NOMO-1 treated with dmso at 0.1 percent for 144 hours (cell line): ENCODE data around the gene SFXN4.
A peak's percentile ranks its signal among the peaks of the same experiment; 100 is the strongest.
"Not testable (repeated sequence)": the region's sequence is repeated elsewhere in the genome, so short reads cannot be mapped to it uniquely, and the experiment has no call there.

ENCODE experiments used
- DNase-seq: peaks from one replicate; lab custom pipeline; 2025; ENCODE audit not compliant: unreplicated experiment; lab: John Stamatoyannopoulos, UW

The SFXN4 gene

DNA sequence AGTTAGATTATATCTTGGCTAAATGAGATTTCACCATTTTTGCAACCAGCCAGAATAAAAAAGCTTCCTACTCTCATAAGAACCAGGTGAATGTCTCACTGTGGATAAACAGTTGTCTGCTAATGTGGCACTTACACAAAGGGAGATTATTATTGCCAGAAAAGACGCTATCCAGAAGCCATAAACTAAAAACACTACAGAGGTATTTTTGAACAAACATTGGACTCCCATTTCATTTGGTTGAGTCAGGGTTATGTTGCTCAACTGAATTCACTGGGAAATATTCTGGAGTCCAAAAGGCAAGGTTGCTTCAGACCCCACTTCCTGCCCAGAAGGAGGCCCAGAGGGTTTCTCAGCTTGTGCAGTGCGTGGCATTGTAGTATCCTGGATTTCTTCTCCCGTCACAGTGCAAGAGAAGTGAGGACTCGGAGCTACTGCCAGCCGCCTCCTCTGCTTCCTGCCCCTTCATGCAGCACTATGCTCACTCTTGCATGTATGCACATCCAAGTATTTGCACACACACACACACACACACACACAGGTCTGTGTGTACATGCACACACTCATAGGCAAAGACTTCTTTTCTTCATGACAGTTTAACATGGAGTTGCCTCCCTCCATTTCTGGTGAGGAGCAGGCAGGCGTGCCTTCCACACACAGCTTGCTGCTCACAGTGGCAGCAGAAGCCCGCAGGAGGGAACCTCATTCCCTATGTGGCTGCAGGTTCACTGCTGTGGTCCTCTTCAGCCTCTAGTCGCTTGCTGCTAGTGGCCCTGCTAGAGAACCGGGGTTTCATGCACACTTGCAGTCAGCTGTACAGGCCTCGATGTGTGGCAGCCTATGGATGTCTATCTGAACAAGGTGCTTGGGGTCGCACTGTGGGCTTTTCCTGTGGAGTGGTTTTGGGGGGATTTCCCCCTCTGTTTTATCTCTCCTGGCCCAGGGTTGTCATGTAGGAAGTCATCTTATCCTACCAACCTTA lies 51.5 kb downstream of the SFXN4 start:
- peak; percentile 73 for DNase-seq

DNA sequence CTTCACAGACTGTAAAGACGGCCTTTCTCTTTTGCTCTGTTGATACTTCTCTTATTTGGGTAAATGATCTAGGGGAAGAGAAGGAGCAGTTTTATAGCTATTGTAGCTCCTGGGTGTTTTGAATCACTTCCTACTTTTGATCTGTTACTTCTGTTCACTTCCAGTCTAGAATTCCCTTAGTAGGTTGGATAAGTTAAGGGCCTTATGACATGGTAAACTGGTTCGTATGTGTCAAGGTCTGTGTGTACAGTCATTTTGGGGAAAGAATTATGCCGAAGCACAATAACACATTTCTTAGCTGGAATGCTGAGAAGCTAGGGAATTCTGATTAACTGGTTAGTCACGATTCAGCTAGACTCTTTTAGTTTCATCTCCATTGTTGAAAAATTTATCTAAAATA lies 53.5 kb downstream of the SFXN4 start:
- DNase-seq: no peak

DNA sequence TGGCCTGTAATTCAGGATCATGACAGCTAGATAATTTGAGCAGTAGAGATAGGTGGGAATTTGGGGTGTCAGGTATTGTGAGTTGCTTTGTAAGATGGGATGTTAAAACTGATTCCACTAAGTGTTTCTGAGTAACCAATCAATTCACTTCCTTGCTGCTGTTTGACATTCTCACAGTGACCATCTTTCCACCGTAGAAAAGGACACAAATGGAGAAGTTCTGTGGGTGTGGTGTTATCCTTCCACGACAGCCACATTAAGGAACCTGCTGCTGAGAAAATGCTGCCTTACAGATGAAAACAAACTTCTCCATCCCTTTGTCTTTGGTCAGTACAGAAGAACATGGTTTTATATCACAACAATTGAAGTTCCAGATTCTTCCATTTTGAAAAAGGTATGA lies 57.7 kb downstream of the SFXN4 start:
- DNase-seq: not testable (repeated sequence)

DNA sequence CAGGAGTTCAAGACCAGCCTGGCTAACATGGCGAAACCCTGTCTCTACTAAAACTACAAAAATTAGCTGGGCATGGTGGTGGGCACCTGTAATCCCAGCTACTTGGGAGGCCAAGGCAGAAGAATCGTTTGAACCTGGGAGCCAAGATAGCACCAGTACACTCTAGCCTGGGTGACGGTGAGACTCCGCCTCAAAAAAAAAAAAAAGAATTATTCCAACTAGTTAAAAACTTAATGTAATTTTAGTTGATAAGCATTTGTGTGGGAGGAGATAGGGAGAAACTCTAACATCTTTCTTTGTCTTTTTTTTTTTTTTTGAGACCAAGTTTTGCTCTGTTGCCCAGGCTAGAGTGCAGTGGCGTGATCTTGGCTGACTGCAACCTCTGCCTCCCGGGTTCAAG lies 58.4 kb downstream of the SFXN4 start:
- not testable (repeated sequence) for DNase-seq

DNA sequence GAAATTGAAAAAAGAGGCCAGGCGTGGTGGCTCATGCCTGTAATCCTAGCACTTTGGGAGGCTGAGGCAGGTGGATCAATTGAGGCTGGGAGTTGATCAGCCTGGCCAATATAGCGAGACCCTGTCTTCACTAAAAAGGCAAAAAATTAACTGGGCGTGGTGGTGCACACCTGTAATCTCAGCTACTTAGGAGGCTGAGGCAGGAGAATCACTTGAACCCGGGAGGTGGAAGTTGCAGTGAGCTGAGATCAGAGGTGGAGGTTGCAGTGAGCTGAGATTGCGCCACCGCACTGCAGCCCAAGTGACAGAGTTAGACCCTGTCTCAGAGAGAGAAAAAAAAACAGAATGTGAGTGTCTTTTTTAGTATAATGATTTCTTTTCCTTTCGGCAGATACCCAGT lies 59.6 kb downstream of the SFXN4 start:
- not testable (repeated sequence) for DNase-seq

DNA sequence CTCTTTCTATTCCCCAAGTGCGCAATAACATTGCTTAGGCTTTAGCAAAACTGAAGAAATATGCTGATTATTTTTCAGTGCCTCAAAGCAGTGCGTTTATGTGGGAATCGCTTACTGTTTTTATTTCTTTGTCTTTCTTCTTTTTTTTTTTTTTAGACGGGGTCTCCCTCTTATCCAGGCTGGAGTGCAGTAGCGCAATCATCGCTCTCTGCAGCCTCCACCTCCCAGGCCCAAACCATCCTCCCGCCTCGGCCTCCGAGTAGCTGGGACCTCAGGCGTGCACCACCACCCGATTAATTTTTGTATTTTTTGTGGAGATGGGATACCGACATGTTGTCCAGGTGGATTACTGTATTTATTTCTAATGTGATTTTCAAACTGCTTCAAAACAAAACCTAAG lies 60.4 kb downstream of the SFXN4 start:
- no peak for DNase-seq

DNA sequence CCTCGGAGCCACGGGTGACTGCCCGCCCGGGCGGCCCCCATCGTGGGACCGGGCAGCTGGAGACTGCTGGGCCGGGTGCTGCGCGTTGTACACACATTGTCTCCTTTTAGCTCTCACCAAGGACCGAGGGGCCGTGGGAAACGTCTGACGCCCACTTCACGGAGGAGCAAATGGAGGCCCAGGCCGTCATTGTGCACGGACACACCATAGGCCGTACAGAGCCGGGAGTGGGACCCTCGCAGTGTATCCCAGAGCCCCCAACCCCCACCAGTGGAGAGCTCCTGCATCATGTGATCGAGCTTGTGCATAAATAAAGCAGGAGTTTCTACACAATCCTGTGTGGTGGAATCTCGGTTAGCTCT lies 60.9 kb downstream of the SFXN4 start:
- DNase-seq: no peak

DNA sequence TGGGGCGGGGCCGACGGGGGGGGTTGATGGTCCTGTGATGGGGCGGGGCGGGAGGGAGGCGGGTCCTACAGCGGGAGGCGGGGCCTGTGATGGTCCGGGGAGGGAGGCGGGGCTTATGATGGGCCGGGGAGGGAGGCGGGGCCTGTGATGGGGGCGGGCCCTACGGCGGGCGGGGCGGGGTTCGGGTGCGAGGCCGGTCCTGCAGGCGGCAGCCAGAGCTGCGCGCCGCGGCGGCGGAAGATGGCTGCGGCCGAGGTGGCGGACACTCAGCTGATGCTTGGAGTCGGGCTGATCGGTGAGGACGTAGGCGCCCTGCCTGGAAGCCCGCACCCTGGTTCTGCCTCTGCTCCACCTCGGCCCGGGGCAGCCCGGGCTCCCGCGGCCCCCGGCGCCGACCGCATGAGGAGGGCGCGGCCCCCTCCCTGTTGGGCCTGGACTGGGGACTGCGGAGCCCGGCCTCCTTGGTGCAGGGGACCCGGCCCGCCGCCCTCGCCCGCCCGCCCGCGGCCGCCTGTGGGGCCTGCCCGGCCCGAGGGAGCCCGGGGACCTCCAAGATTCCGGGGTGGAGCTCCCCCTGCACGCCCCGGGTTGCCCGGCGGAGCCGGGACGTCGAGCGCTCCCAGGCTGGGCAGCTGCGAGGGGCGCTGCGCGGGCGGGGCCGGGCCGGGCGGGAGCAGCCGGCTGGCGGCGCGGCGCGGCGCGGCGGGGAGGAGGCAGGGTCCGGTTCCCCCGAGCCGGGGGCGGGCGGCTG lies 61.4 kb downstream of the SFXN4 start, which contains the start of gene DENND10:
Gene DENND10 (plus strand): TSS at position 211 of the 751 bp plus-strand sequence. CDS start 30 bp downstream, at position 241.
- no peak for DNase-seq

DNA sequence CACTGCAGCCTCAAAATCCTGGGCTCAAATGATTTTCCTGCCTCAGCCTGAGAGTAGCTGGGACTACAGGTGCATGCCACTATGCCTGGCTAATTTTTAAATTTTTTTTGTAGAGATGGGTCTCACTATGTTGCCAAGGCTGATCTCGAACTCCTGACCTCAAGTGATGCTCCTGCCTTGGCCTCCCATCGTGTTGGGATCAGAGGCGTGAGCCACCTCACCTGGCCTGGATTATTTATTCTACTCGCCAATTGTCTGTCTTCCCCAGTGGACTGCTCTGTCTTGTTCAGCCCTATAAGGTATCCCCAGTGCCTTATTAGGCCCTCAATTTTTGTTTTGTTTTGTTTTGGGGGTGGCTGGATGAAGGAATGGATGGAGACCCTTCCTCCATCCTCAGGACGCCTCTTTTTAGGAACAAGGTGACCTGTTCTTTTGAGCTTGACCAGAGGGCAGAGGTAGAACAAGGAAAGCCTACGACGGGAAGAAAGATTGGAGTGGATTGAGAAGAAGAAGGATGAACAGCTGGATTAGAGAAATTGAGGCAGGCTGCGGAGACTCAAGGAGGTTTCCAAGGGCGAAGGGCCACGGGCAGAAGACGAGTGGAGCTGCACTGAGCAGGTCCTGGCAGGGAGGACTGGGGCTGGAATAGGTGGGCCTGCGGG lies 62.1 kb downstream of the SFXN4 start:
- no peak for DNase-seq

DNA sequence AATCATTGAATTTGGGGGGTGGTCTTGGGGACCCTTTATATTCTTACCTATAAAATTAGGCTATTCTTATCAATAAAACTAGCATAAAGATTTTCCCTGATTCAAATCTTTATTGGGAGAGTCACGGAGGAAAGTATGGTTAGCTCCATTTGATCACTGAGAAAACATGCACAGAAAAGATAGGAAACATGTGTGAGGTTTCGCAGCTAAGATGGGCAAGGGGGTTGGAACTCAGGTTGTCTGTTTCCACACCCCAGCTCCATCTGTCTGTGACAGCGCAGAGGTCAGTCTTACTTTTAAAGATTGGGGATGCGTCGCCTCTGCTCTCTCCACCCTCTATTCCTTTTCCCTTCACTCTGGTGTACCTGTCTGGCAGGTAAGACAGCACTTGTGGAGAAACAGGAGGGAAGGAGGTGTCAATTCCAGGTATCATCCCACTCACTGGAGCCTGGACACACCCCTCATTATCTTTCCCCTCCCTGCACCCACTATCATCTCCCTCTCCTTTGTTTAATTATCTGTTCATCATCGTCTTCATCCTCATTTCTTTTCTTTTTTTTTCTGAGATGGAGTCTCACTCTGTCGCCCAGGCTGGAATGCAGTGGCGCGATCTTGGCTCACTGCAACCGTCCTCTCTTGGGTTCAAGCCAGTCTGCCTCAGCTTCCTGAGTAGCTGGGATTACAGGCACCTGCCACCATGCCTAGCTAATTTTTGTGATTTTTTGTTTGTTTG lies 64.0 kb downstream of the SFXN4 start:
- DNase-seq: no peak

DNA sequence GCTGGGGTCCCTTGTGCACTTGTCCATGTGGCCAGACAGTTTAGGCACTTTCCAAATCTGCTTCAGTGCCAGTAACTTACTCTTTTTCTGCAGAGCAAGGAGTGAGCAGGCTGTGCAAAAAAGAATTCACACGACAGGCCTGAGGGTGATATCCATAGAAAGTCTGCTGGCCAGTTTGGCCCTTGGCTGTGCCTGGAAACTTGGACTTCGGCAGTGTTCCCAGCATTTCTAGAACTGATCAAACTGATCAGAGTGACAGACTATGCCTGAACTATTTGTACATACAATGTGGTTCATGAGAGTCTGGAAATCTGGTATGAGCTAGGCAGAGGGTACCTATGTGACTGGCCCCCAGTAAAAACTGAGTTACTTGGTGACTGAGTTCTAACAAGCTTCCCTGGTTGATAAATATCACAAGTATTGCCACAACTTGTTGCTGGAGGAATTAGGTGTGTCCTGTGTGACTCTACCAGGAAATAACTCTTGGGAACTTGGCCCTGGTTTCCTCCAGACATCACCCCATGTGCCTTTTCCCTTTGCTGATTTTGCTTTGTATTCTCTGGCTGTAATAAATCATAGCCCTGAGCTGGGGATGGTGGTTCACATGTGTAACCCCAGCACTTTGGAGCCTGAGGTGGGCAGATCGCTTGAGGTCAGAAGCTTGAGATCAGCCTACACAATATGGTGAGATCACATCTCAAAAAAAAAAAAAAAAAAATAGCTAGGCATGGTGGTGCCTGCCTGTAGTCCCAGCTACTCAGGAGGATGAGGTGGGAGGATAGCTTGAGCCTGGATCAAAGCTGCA lies 64.9 kb downstream of the SFXN4 start:
- no peak for DNase-seq

DNA sequence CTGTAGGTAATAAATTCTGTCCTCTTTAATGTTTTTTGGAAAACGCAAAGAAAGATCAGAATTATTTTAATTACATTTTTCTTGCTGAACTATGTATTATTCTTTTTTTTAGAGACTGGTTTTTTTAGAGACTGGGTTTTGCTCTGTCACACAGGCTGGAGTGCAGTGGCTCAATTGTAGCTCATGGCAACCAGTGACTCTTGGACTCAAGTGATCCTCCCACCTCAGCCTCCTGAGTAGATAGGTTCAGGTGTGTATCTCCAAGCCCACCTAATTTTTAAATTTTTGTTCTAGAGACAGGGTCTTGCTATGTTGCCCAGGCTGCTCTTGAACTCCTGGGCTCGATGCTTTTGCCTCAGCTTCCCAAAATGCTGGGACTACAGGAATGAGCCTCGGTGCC lies 66.9 kb downstream of the SFXN4 start:
- no peak for DNase-seq

DNA sequence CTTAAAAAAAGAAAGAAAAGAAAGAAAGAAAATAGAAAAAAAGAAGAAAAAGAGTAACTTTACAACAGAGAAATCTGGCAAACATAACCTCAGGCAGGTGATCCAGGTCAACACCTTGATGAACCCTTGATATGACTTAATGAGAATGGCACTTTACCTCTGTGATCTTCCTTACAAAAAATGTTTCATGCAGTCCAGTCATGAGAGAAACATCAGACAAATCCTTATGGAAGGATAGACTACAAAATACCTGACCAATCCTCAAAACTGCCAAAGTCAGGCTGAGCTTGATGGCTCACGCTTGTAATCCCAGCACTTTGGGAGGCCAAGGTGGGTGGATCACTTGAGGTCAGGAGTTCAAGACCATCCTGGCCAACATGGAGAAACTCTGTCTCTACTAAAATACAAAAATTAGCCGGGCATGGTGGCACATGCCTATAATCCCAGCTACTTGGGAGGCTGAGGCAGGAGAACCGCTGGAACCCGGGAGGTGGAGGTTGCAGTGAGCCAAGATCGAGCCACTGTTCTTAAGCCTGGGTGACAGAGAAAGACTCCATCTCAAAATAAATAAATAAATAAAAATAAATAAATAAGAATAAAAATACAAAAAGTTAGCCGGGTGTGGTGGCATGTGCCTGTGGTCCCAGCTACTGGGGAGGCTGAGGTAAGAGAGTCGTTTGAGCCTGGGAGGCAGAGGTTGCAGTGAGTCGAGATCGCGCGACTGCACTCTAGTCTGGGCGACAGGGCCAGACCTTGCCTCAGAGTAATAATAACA lies 68.7 kb downstream of the SFXN4 start:
- DNase-seq: not testable (repeated sequence)

DNA sequence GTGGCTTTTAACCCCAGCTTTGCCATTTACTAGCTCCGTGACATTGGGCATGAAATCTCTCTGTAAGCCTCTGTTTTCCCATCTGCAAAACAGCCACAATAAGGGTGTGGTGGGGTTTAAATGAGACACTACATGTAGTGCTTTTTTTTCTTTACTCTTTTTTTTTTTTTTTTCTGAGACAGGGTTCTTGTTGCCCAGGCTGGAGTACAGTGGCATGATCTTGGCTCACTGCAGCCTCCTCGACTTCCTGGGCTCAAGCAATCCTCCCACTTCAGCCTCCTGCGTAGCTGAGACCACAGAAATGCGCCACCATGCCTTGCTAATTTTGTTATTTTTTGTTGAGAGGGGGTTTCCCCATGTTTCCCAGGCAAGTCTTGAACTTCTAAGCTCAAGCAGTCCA lies 69.9 kb downstream of the SFXN4 start:
- no peak for DNase-seq

DNA sequence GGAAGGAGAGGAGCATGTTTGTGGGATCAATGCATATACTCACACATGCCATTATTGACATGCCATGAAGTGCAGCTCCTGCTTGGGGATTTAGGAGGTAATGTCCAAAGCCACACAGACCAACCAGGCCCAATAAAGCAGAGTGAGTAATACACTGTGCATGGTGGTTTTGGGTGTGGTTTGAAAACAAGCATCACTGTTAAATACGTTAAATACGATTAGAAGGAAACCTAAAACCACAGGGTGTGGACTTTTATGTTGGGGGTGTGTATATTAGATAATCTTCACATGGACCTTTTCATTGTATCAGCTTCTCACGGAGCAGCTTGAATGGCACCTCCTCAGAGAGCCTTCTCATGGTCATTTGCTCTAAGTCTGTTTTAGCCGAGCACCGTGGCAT lies 74.5 kb downstream of the SFXN4 start:
- DNase-seq: peak; percentile 91
